NB4 (cell line): Measurements from ENCODE around the gene RREB1.

Experiments
- POLR2A ChIP-seq: IDR thresholded peaks from 2 replicates; pipeline ENCODE4 v1.6.1; 2011; ENCODE audit warnings: mild to moderate bottlenecking; ENCODE audit not compliant: insufficient read length; ENCODE audit errors: extremely low read depth
- TF ChIP-seq, protein P1 (sequence below): IDR thresholded peaks from one replicate; pipeline ENCODE4 v1.5.1; 2012; ENCODE audit warnings: low read depth, low read length

DNA sequence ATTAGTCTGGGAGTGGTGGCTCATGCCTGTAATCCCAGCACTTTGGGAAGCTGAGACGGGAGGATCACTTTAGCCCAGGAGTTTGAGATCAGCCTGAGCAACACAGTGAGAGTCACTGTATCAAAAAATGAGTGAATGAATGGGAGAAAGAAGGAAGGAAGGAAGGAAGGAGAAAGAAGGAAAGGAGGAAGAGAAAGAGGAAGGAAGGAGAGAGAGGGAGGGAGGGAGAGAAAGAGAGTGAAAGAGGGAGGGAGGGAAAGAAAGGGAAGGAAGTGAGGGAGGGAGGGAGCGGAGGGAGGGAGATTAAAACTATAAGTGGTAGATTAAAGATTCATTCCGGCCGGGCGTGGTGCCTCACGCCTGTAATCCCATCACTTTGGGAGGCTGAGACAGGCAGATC lies 28.9 kb upstream of the RREB1 start:
- TF ChIP-seq, protein P1, sequence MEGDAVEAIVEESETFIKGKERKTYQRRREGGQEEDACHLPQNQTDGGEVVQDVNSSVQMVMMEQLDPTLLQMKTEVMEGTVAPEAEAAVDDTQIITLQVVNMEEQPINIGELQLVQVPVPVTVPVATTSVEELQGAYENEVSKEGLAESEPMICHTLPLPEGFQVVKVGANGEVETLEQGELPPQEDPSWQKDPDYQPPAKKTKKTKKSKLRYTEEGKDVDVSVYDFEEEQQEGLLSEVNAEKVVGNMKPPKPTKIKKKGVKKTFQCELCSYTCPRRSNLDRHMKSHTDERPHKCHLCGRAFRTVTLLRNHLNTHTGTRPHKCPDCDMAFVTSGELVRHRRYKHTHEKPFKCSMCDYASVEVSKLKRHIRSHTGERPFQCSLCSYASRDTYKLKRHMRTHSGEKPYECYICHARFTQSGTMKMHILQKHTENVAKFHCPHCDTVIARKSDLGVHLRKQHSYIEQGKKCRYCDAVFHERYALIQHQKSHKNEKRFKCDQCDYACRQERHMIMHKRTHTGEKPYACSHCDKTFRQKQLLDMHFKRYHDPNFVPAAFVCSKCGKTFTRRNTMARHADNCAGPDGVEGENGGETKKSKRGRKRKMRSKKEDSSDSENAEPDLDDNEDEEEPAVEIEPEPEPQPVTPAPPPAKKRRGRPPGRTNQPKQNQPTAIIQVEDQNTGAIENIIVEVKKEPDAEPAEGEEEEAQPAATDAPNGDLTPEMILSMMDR, result no peak
- no peak for TF ChIP-seq POLR2A
